SU-DHL-6 (cell line): ENCODE data around the gene L1TD1.
"Not testable (repeated sequence)": the region's sequence is repeated elsewhere in the genome, so short reads cannot be mapped to it uniquely, and the experiment has no call there.

Experiments
- H2AFZ ChIP-seq: fragments of 200-600 bp; sonication (generic); 2 replicates; pipeline ENCODE4 v1.6.1; 2014; ENCODE audit warnings: low read depth, mild to moderate bottlenecking, moderate library complexity, mixed read lengths, antibody characterized with exemption, low read length; ENCODE audit not compliant: severe bottlenecking
- H3F3A ChIP-seq: fragments of 200-600 bp; shearing (Covaris generic); 2 replicates; pipeline ENCODE4 v1.6.0; 2016; ENCODE audit warnings: antibody characterized with exemption, mild to moderate bottlenecking; ENCODE audit not compliant: insufficient read depth
- H3K27ac ChIP-seq: fragments of 200-600 bp; sonication (generic); 2 replicates; pipeline ENCODE4 v1.5.1; 2016; ENCODE audit warnings: low read depth, mild to moderate bottlenecking, low read length, moderate library complexity, mixed read lengths
- H3K27me3 ChIP-seq: fragments of 200-600 bp; sonication (generic), shearing (Covaris generic); 2 replicates; pipeline ENCODE4 v1.6.0; 2014; ENCODE audit warnings: mild to moderate bottlenecking, low read length
- H3K36me3 ChIP-seq: fragments of 200-600 bp; sonication (generic); 2 replicates; pipeline ENCODE4 v1.6.1; 2014; ENCODE audit warnings: mild to moderate bottlenecking, low read length, mixed read lengths
- H3K4me2 ChIP-seq: fragments of 300-600, 200-600 bp; shearing (Covaris generic), sonication (generic); 2 replicates; pipeline ENCODE4 v1.6.0; 2014; ENCODE audit warnings: low read length, low read depth, mild to moderate bottlenecking; ENCODE audit not compliant: poor library complexity, severe bottlenecking
- H3K4me3 ChIP-seq: fragments of 200-600 bp; sonication (generic); 2 replicates; pipeline ENCODE4 v1.5.1; 2014; ENCODE audit warnings: antibody characterized with exemption, low read length, mild to moderate bottlenecking, mixed read lengths; ENCODE audit not compliant: insufficient read depth, poor library complexity, severe bottlenecking
- H3K79me2 ChIP-seq: fragments of 200-600 bp; sonication (generic); 2 replicates; pipeline ENCODE4 v1.6.1; 2014; ENCODE audit warnings: mild to moderate bottlenecking, low read length, moderate library complexity; ENCODE audit not compliant: insufficient read depth
- H3K9ac ChIP-seq: fragments of 200-600 bp; sonication (generic); 2 replicates; pipeline ENCODE4 v1.7.0; 2014; ENCODE audit warnings: mild to moderate bottlenecking, low read length
- H3K9me2 ChIP-seq: fragments of 200-600 bp; sonication (generic); replicated peaks from 2 replicates; pipeline ENCODE4 v1.6.1; 2014; ENCODE audit warnings: low read length; ENCODE audit not compliant: insufficient read depth
- H3K9me3 ChIP-seq: fragments of 200-600 bp; sonication (generic); 2 replicates; pipeline ENCODE4 v1.6.1; 2014; ENCODE audit warnings: low read length, mixed read lengths; ENCODE audit not compliant: insufficient read depth
- H4K20me1 ChIP-seq: fragments of 200-600 bp; sonication (generic); 2 replicates; pipeline ENCODE4 v1.6.1; 2014; ENCODE audit warnings: low read depth, mild to moderate bottlenecking, antibody characterized with exemption, low read length, moderate library complexity, mixed read lengths
- CTCF ChIP-seq: fragments of 200-600 bp; sonication (generic); IDR thresholded peaks from one replicate; pipeline ENCODE4 v1.5.1; 2017; ENCODE audit warnings: antibody characterized with exemption, mild to moderate bottlenecking, low read length, moderate library complexity; ENCODE audit not compliant: insufficient read depth, poor library complexity, severe bottlenecking
- EZH2phosphoT487 ChIP-seq: fragments of 200-600 bp; sonication (generic), shearing (Covaris generic); conservative IDR thresholded peaks from 2 replicates; pipeline ENCODE4 v1.6.1; 2018; ENCODE audit warnings: mild to moderate bottlenecking, antibody characterized with exemption, low read length, moderate library complexity, mixed read lengths

The L1TD1 gene

GRCh38 chr1:62218604-62219003 lies 24.0 kb downstream of the L1TD1 start:
- H3K27me3 ChIP-seq: no peaks in the 10 kb centered on the region
- no peaks in the 10 kb centered on the region for H3K36me3 ChIP-seq
- no peak for TF ChIP-seq EZH2phosphoT487
- no peak for TF ChIP-seq CTCF
- H2AFZ ChIP-seq: no peak overlapping the region
- no peaks in the 10 kb centered on the region for H3K9me3 ChIP-seq
- no peaks in the 10 kb centered on the region for H3F3A ChIP-seq
- H3K9me2 ChIP-seq: no peaks in the 10 kb centered on the region
- H3K79me2 ChIP-seq: no peaks in the 10 kb centered on the region
- no peak overlapping the region for H3K4me2 ChIP-seq
- H3K4me3 ChIP-seq: no peak overlapping the region
- no peak overlapping the region for H3K9ac ChIP-seq
- no peaks in the 10 kb centered on the region for H4K20me1 ChIP-seq
- no peak overlapping the region for H3K27ac ChIP-seq

- H3K36me3 ChIP-seq, H3K4me2 ChIP-seq, H3K27ac ChIP-seq, H3K4me3 ChIP-seq, H3K9me3 ChIP-seq, H3K9ac ChIP-seq, H4K20me1 ChIP-seq, H3K27me3 ChIP-seq, H2AFZ ChIP-seq, H3K79me2 ChIP-seq, H3F3A ChIP-seq, H3K9me2 ChIP-seq: not testable (repeated sequence)
Observed at GRCh38 chr1:62220456-62220855, 25.8 kb downstream of the L1TD1 start.

GRCh38 chr1:62221171-62221570 lies 26.5 kb downstream of the L1TD1 start:
- H3K9me2 ChIP-seq: no peaks in the 10 kb centered on the region
- H3K79me2 ChIP-seq: no peaks in the 10 kb centered on the region
- H3F3A ChIP-seq: no peaks in the 10 kb centered on the region
- H3K27me3 ChIP-seq: no peaks in the 10 kb centered on the region
- no peaks in the 10 kb centered on the region for H3K9me3 ChIP-seq
- H3K36me3 ChIP-seq: no peaks in the 10 kb centered on the region
- no peak overlapping the region for H3K4me2 ChIP-seq
- no peak overlapping the region for H3K4me3 ChIP-seq
- TF ChIP-seq CTCF (no peak), EZH2phosphoT487 (no peak)
- no peak overlapping the region for H3K9ac ChIP-seq
- H4K20me1 ChIP-seq: no peaks in the 10 kb centered on the region
- H3K27ac ChIP-seq: no peak overlapping the region
- no peak overlapping the region for H2AFZ ChIP-seq

- H3K27ac ChIP-seq: no peak overlapping the region
- no peaks in the 10 kb centered on the region for H3F3A ChIP-seq
- no peak overlapping the region for H3K9ac ChIP-seq
- no peaks in the 10 kb centered on the region for H3K27me3 ChIP-seq
- no peak overlapping the region for H3K4me2 ChIP-seq
- no peaks in the 10 kb centered on the region for H4K20me1 ChIP-seq
- H3K36me3 ChIP-seq: no peaks in the 10 kb centered on the region
- no peak overlapping the region for H2AFZ ChIP-seq
- no peaks in the 10 kb centered on the region for H3K9me3 ChIP-seq
- no peak for TF ChIP-seq EZH2phosphoT487
- TF ChIP-seq CTCF: no peak
- H3K4me3 ChIP-seq: no peak overlapping the region
- no peaks in the 10 kb centered on the region for H3K9me2 ChIP-seq
- no peaks in the 10 kb centered on the region for H3K79me2 ChIP-seq
Observed at GRCh38 chr1:62222321-62222720, 27.7 kb downstream of the L1TD1 start.
